Sigmoid colon (tissue), 7 donors: Measurements from ENCODE around the gene SLC24A4. TPM values are rescaled to one million over a fixed set of nuclear protein-coding genes. Genes with fewer than 3 reads are reported as not detected.
A peak's percentile ranks its signal among the peaks of the same experiment; 100 is the strongest.

Experiments
- DNase-seq: peaks from one replicate; pipeline ENCODE4 v3.0.0-alpha.2; 2019
- H3K27ac ChIP-seq, 4 donors: fragments of 200-600 bp; sonication (generic); one replicate each; pipeline ENCODE4 v1.5.1; 2016 to 2019; ENCODE audit warnings: mild to moderate bottlenecking in 1 of 4
- H3K27me3 ChIP-seq, 3 donors: fragments of 200-600 bp; sonication (generic); one replicate each; pipeline ENCODE4 v1.5.1; 2019; ENCODE audit warnings: mild to moderate bottlenecking in 1 of 3
- H3K36me3 ChIP-seq, 4 donors: fragments of 200-600 bp; sonication (generic); one replicate each; pipeline ENCODE4 v1.5.1; 2016 to 2019
- H3K4me1 ChIP-seq, 4 donors: fragments of 200-600 bp; sonication (generic); one replicate each; pipeline ENCODE4 v1.5.1; 2017 to 2019
- H3K4me3 ChIP-seq, 4 donors: fragments of 200-600 bp; sonication (generic); one replicate each; pipeline ENCODE4 v1.5.1; 2017 to 2019; ENCODE audit warnings: mild to moderate bottlenecking in 2 of 4, moderate library complexity in 1 of 4
- H3K9me3 ChIP-seq, 4 donors: fragments of 200-600 bp in 3 of 4; sonication (generic) in 3 of 4; one replicate each; pipeline versions ENCODE4 v1.5.1 to v1.6.1; 2013 to 2019
- EP300 ChIP-seq, 4 donors: sonication (generic); formaldehyde crosslinking; IDR thresholded peaks; one replicate each; pipeline ENCODE4 v1.6.1; 2017; ENCODE audit warnings: antibody characterized with exemption in 4 of 4
- POLR2A ChIP-seq, 2 donors: fragments of 450-650 bp; IDR thresholded peaks; one replicate each; pipeline ENCODE4 v1.6.1; 2016; ENCODE audit warnings: antibody characterized with exemption in 2 of 2, mild to moderate bottlenecking in 2 of 2, moderate library complexity in 2 of 2
- POLR2AphosphoS5 ChIP-seq, 4 donors: sonication (generic); formaldehyde crosslinking; IDR thresholded peaks; one replicate each; pipeline ENCODE4 v1.6.1; 2017; ENCODE audit warnings: antibody characterized with exemption in 4 of 4
- WGBS, 2 donors: extraction: QIAGEN DNeasy Blood & Tissue Kit; methylation state at CpG; one replicate each; pipeline ENCODE4 v1.1.7; 2013; 5-methylcytosine and 5-hydroxymethylcytosine counted together
- intact Hi-C: fragments of 100-400 bp; cut with DNase I; formaldehyde crosslinking; loops from one replicate; pipeline ENCODE4 v1.15.1; 2023
- polyA plus RNA-seq, 3 donors: library from polyadenylated mRNA; stranded (reverse); fragments of 200-250 nt; gene quantifications; one replicate each; pipeline ENCODE4 v1.2.3, GENCODE V29; 2013
- total RNA-seq, 4 donors: library from RNA; depleted of rRNA; stranded (reverse); fragments of >200 nt; gene quantifications; one replicate each; pipeline ENCODE4 v1.1.0, GENCODE V29; 2016
- TF ChIP-seq, protein P1 (sequence below), 4 experiments: fragments of 450-650 bp in 3 of 4; fragments of 200-600 bp in 1 of 4; IDR thresholded peaks; one replicate each; pipeline ENCODE4 v1.5.1; 2016 to 2019; ENCODE audit warnings: antibody characterized with exemption in 4 of 4, mild to moderate bottlenecking in 3 of 4, moderate library complexity in 2 of 4
- donor health status: healthy with polysubstance abuse.
- donor health status: Bipolar disorder and iron deficiency.
- donor health status: healthy.

SLC24A4 gene
- total and polyA plus RNA-seq, 7 donors, result under 0.01 to 1.4 (median 0.77) TPM; not detected in 1

DNA sequence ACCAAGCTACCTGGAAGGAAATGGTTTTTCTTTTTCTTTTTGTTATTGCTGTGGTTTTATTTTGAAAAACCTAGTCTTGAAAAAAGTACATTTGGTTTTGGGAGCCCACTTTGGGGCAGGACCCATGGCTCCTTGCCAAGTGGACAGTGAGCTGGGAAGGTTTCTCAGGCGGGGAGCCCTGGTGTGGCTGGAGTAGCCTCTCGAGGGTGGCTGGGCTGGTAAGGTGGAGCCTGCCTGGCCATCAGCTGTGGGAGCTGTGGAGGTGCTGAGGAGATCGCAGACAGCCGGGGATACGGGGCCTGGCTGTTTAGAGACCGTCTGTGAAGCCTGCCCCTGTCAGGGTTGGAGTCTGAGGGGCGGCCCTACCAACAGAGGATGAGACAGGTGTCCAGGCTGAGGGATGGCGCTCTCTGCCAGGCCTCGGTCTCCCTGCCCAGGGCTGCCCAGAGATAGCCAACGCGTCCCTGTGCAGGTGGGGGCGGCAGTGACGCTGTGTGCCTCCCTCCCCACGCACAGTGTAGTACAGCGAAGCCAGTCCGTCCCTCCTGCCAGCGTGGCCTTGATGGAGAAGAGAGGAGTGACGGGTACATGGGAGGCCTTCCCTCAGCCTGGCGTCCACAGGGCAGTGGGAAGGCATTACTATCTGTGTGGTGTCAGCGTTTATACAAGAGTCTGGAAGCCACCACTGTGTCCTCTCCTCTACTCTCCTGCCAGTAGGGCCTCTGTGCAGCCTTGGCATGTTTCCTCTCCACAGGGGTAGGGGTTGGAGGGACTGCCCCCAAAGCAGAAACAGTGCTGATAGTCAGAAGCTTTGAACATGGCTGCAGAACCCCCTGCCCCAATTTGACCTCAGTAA, 196.5 kb downstream of the SLC24A4 start:
- Histone ChIP-seq H3K27ac (peak overlapping the region in 3 of 4 donors; percentile 24 to 99 (median 96)), H3K4me1 (peaks cover 0 to 76% (median 47%) of the 10 kb centered on the region in 4 donors), H3K4me3 (no peak overlapping the region), H3K36me3 (no peaks in the 10 kb centered on the region), H3K9me3 (no peaks in the 10 kb centered on the region), H3K27me3 (no peaks in the 10 kb centered on the region)
- intact Hi-C loops, result loop anchor here (10.0 kb wide), 1 partner anchor 275 kb away; the partner anchor contains the start of gene GOLGA5
- peak; percentile 66 for DNase-seq
- 86 to 90% methylated on average over 20 of the region's 20 CpGs for WGBS, 2 donors
- TF ChIP-seq, protein P1, sequence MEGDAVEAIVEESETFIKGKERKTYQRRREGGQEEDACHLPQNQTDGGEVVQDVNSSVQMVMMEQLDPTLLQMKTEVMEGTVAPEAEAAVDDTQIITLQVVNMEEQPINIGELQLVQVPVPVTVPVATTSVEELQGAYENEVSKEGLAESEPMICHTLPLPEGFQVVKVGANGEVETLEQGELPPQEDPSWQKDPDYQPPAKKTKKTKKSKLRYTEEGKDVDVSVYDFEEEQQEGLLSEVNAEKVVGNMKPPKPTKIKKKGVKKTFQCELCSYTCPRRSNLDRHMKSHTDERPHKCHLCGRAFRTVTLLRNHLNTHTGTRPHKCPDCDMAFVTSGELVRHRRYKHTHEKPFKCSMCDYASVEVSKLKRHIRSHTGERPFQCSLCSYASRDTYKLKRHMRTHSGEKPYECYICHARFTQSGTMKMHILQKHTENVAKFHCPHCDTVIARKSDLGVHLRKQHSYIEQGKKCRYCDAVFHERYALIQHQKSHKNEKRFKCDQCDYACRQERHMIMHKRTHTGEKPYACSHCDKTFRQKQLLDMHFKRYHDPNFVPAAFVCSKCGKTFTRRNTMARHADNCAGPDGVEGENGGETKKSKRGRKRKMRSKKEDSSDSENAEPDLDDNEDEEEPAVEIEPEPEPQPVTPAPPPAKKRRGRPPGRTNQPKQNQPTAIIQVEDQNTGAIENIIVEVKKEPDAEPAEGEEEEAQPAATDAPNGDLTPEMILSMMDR (IDR thresholded peaks at IDR 0.05), result no peak
- TF ChIP-seq POLR2A (IDR thresholded peaks at IDR 0.05), result no peak
- TF ChIP-seq POLR2AphosphoS5 (IDR thresholded peaks at IDR 0.05), result no peak
- no peak for TF ChIP-seq EP300 (IDR thresholded peaks at IDR 0.05)

GRCh38 chr14:92520102-92521057, 197.4 kb downstream of the SLC24A4 start:
- Histone ChIP-seq H3K27me3 (no peaks in the 10 kb centered on the region), H3K4me1 (peaks cover 0 to 76% (median 50%) of the 10 kb centered on the region in 4 donors), H3K27ac (peak overlapping the region in 3 of 4 donors; percentile 24 to 99 (median 96)), H3K36me3 (no peaks in the 10 kb centered on the region), H3K9me3 (no peaks in the 10 kb centered on the region), H3K4me3 (no peak overlapping the region)
- peak; percentile 43 for DNase-seq
- WGBS, 2 donors, result 83 to 92% methylated on average over 17 of the region's 17 CpGs
- no peak for TF ChIP-seq POLR2A (IDR thresholded peaks at IDR 0.05)
- TF ChIP-seq, protein P1 (IDR thresholded peaks at IDR 0.05), result no peak
- no peak for TF ChIP-seq EP300 (IDR thresholded peaks at IDR 0.05)
- TF ChIP-seq POLR2AphosphoS5 (IDR thresholded peaks at IDR 0.05), result no peak
- intact Hi-C loops, result no loop called here

DNA sequence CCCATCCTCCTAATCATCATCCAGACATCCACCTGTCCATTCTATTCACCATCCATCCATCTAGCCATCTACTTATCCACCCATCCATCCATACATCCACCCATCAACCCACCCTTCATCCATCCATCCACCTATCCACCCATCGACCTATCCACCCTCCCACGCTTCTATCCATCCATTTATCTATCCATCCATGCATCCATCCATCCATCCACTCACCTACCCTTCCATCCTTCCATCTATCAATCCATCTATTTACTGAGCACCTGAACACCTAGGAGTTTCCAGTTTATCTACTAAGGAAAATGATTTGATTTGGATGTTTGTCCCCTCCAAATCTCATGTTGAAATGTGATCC, 198.1 kb downstream of the SLC24A4 start:
- H3K4me1 ChIP-seq, result peaks cover 0 to 76% (median 51%) of the 10 kb centered on the region in 4 donors

GRCh38 chr14:92523752-92524151, 200.8 kb downstream of the SLC24A4 start:
- WGBS, 2 donors, result 91 to 92% methylated on average over 6 of the region's 6 CpGs
- TF ChIP-seq, protein P1 (IDR thresholded peaks at IDR 0.05), result no peak
- TF ChIP-seq EP300 (IDR thresholded peaks at IDR 0.05) (no peak), POLR2A (IDR thresholded peaks at IDR 0.05) (no peak), POLR2AphosphoS5 (IDR thresholded peaks at IDR 0.05) (no peak)
- H3K4me1 ChIP-seq, result peaks cover 0 to 72% (median 55%) of the 10 kb centered on the region in 4 donors
- no peak for DNase-seq
- no peaks in the 10 kb centered on the region for H3K9me3 ChIP-seq
- peak overlapping the region in 3 of 4 donors; percentile 72 to 85 (median 80) for H3K27ac ChIP-seq
- no peaks in the 10 kb centered on the region for H3K27me3 ChIP-seq
- no peaks in the 10 kb centered on the region for H3K36me3 ChIP-seq
- H3K4me3 ChIP-seq, result no peak overlapping the region
- intact Hi-C loops, result no loop called here

More for the DNA sequence above, 198.1 kb downstream of the SLC24A4 start:
- H3K27ac ChIP-seq, result peak overlapping the region in 1 of 4 donors; percentile 96
- H3K9me3 ChIP-seq, result no peaks in the 10 kb centered on the region
- no peaks in the 10 kb centered on the region for H3K36me3 ChIP-seq
- no peak for DNase-seq
- no peaks in the 10 kb centered on the region for H3K27me3 ChIP-seq
- TF ChIP-seq EP300 (IDR thresholded peaks at IDR 0.05) (no peak), POLR2AphosphoS5 (IDR thresholded peaks at IDR 0.05) (no peak), POLR2A (IDR thresholded peaks at IDR 0.05) (no peak)
- TF ChIP-seq, protein P1 (IDR thresholded peaks at IDR 0.05), result no peak
- WGBS, 2 donors, result 94% methylated on average over 2 of the region's 2 CpGs
- intact Hi-C loops, result no loop called here
- no peak overlapping the region for H3K4me3 ChIP-seq
